ENCODE measurements around the gene FGR. TPM values are rescaled to one million over a fixed set of nuclear protein-coding genes. Genes with fewer than 3 reads are reported as not detected.

The FGR gene
- polyA plus RNA-seq, 1 donor (not counting 4 experiments of a cell fraction or from before 2014, with no cell fraction given) = 0.04 TPM

DNA sequence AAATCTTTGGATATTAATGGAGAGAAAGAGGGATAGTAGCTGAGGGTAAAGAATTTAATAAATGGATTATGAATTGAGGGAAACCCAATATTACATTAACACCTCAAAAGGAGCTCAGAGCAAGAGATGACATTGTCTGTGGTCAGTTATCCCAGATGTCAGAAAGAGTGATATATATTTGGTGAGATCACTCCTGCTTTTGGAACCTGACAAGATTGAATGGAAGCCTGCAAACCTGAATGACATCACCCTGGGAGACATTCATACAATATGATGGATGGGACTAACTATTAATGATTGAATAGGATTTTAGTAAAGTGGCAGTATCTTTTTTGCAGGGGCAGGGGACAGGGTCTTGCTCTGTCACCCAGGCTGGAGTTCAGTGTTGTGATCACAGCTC, 43.8 kb upstream of the FGR start:
- no peaks in the 10 kb centered on the region for H3K27me3 ChIP-seq (ENCODE audit: control insufficient read depth, extremely low read depth, insufficient read depth, low read length)
- H3K9me1 ChIP-seq (ENCODE audit: control insufficient read depth, extremely low read depth, insufficient read depth, low read length) = no peaks in the 10 kb centered on the region
- H3K79me2 ChIP-seq (ENCODE audit: control insufficient read depth, insufficient read depth, low read length) = no peaks in the 10 kb centered on the region
- H3K9ac ChIP-seq (ENCODE audit: control insufficient read depth, extremely low read depth, insufficient read depth, low read length) = no peak overlapping the region
- H3K9me3 ChIP-seq (ENCODE audit: control insufficient read depth, low read depth, low read length) = peaks cover 1% of the 10 kb centered on the region
- H2AFZ ChIP-seq (ENCODE audit: control insufficient read depth, low read length) = no peak overlapping the region
- H3K4me1 ChIP-seq (ENCODE audit: control insufficient read depth, extremely low read depth, insufficient read depth, low read length) = no peaks in the 10 kb centered on the region
- DNase-seq (ENCODE audit: low read depth, low spot score) (no peak), FAIRE-seq (no peak)
- dilution Hi-C loops (cut with MboI; ENCODE audit: extremely low pct_ligation_motif_present, low sequenced_read_pairs) = no loop called here
- TF ChIP-seq, protein P1, sequence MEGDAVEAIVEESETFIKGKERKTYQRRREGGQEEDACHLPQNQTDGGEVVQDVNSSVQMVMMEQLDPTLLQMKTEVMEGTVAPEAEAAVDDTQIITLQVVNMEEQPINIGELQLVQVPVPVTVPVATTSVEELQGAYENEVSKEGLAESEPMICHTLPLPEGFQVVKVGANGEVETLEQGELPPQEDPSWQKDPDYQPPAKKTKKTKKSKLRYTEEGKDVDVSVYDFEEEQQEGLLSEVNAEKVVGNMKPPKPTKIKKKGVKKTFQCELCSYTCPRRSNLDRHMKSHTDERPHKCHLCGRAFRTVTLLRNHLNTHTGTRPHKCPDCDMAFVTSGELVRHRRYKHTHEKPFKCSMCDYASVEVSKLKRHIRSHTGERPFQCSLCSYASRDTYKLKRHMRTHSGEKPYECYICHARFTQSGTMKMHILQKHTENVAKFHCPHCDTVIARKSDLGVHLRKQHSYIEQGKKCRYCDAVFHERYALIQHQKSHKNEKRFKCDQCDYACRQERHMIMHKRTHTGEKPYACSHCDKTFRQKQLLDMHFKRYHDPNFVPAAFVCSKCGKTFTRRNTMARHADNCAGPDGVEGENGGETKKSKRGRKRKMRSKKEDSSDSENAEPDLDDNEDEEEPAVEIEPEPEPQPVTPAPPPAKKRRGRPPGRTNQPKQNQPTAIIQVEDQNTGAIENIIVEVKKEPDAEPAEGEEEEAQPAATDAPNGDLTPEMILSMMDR (optimal IDR thresholded peaks at IDR 0.05 in 1 of 3, IDR thresholded peaks at IDR 0.05 in 1 of 3, conservative IDR thresholded peaks at IDR 0.05 in 1 of 3; ENCODE audit: extremely low read depth in 1 of 3, insufficient read depth in 2 of 3, low read length in 3 of 3) = no peak
- no peak for TF ChIP-seq EZH2 (IDR thresholded peaks at IDR 0.05; ENCODE audit: low read length)
- no peak overlapping the region for H3K4me3 ChIP-seq (ENCODE audit: control insufficient read depth in 2 of 3, extremely low read depth in 1 of 3, insufficient read depth in 2 of 3, low read depth in 1 of 3, low read length in 3 of 3)
- H4K20me1 ChIP-seq (ENCODE audit: control insufficient read depth, extremely low read depth, insufficient read depth, low read length) = no peaks in the 10 kb centered on the region
- H3K36me3 ChIP-seq (ENCODE audit: control insufficient read depth in 2 of 2, extremely low read depth in 1 of 2, insufficient read depth in 2 of 2, low read length in 2 of 2) = no peaks in the 10 kb centered on the region
- no peak overlapping the region for H3K27ac ChIP-seq (ENCODE audit: control insufficient read depth, insufficient read depth, low read length)
- no peak overlapping the region for H3K4me2 ChIP-seq (ENCODE audit: control insufficient read depth, extremely low read depth, insufficient read depth, low read depth, low read length)

DNA sequence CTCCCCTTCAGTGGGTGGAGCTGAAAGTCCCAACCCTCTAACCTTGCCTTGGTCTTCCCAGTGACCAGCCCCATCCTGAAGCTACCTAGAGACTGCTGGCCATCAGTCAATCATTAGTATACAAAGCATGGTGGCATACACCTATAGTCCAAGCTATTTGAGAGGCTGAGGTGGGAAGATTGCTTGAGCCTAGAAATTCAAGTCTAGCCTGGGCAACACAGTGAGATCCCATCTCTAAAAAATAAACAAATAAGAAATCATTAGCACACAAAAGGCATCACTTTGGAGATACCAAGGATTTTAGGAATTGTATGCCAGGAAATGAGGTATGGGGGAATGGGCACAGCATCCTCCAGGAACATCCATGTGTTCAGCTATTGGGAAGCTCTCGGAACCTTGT, 41.4 kb upstream of the FGR start:
- TF ChIP-seq, protein P1 (optimal IDR thresholded peaks at IDR 0.05 in 1 of 3, IDR thresholded peaks at IDR 0.05 in 1 of 3, conservative IDR thresholded peaks at IDR 0.05 in 1 of 3; ENCODE audit: extremely low read depth in 1 of 3, insufficient read depth in 2 of 3, low read length in 3 of 3) = no peak

More for the DNA sequence above, 41.4 kb upstream of the FGR start:
- Histone ChIP-seq H3K79me2 (ENCODE audit: control insufficient read depth, insufficient read depth, low read length) (peaks cover 6% of the 10 kb centered on the region), H3K36me3 (ENCODE audit: control insufficient read depth in 2 of 2, extremely low read depth in 1 of 2, insufficient read depth in 2 of 2, low read length in 2 of 2) (no peaks in the 10 kb centered on the region), H3K27ac (ENCODE audit: control insufficient read depth, insufficient read depth, low read length) (no peak overlapping the region), H3K4me2 (ENCODE audit: control insufficient read depth, extremely low read depth, insufficient read depth, low read depth, low read length) (no peak overlapping the region), H4K20me1 (ENCODE audit: control insufficient read depth, extremely low read depth, insufficient read depth, low read length) (no peaks in the 10 kb centered on the region), H3K4me1 (ENCODE audit: control insufficient read depth, extremely low read depth, insufficient read depth, low read length) (peaks cover 11% of the 10 kb centered on the region), H3K9ac (ENCODE audit: control insufficient read depth, extremely low read depth, insufficient read depth, low read length) (no peak overlapping the region), H3K9me3 (ENCODE audit: control insufficient read depth, low read depth, low read length) (no peaks in the 10 kb centered on the region), H3K27me3 (ENCODE audit: control insufficient read depth, extremely low read depth, insufficient read depth, low read length) (no peaks in the 10 kb centered on the region), H3K4me3 (ENCODE audit: control insufficient read depth in 2 of 3, extremely low read depth in 1 of 3, insufficient read depth in 2 of 3, low read depth in 1 of 3, low read length in 3 of 3) (no peak overlapping the region), H3K9me1 (ENCODE audit: control insufficient read depth, extremely low read depth, insufficient read depth, low read length) (no peaks in the 10 kb centered on the region), H2AFZ (ENCODE audit: control insufficient read depth, low read length) (no peak overlapping the region)
- dilution Hi-C loops (cut with MboI; ENCODE audit: extremely low pct_ligation_motif_present, low sequenced_read_pairs) = no loop called here
- FAIRE-seq (no peak), DNase-seq (ENCODE audit: low read depth, low spot score) (no peak)

Measured in keratinocyte (primary cell).